Measurements from ENCODE around the gene KIF1B. TPM values are rescaled to one million over a fixed set of nuclear protein-coding genes. Genes with fewer than 3 reads are reported as not detected.

The KIF1B gene
- total RNA-seq, 1 experiment from 2014 or later = 69.5 TPM

DNA sequence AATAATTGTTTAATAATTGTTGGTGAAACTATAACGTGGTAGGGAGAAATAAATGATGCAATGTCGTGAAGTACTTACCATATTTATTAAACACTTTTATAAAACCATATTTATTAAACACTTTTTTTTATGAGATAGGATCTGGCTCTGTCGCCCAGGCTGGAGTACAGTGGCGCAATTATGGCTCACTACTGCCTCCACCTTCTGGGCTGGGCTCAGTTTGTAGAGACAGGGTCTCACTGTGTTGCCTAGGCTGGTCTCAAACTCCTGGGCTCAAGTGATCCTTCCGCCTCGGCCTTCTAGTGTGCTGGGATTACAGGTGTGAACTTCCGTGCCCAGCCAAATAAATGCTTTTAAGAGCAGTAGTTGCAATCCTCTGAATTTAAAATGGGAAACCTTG lies 112.5 kb downstream of the KIF1B start:
- DNase-seq (ENCODE audit: low spot score) = no peak
- CTCF ChIA-PET = no interaction called here
- BruUV-seq (replicated peaks) = no TSS peak
- POLR2A ChIA-PET (ENCODE audit: low non-redundant PET) = no interaction called here
- intact Hi-C loops (cut with micrococcal nuclease; ENCODE audit: unreplicated experiment) = no loop called here
- Histone ChIP-seq H3K9me3 (ENCODE audit: low read depth, low read length, poor library complexity, severe bottlenecking) (no peaks in the 10 kb centered on the region), H3K36me3 (ENCODE audit: insufficient read depth, low read length, poor library complexity, severe bottlenecking) (peaks cover 41% of the 10 kb centered on the region), H3K4me3 (ENCODE audit: low read depth, low read length, poor library complexity, severe bottlenecking) (no peak overlapping the region), H3K27me3 (replicated peaks; ENCODE audit: insufficient read depth, low read depth, low read length, poor library complexity) (no peaks in the 10 kb centered on the region), H3K4me1 (ENCODE audit: insufficient read depth, low read length, poor library complexity, severe bottlenecking) (peaks cover 3% of the 10 kb centered on the region), H3K27ac (ENCODE audit: low read depth, low read length, poor library complexity, severe bottlenecking) (no peak overlapping the region)
- TF ChIP-seq, protein P1, sequence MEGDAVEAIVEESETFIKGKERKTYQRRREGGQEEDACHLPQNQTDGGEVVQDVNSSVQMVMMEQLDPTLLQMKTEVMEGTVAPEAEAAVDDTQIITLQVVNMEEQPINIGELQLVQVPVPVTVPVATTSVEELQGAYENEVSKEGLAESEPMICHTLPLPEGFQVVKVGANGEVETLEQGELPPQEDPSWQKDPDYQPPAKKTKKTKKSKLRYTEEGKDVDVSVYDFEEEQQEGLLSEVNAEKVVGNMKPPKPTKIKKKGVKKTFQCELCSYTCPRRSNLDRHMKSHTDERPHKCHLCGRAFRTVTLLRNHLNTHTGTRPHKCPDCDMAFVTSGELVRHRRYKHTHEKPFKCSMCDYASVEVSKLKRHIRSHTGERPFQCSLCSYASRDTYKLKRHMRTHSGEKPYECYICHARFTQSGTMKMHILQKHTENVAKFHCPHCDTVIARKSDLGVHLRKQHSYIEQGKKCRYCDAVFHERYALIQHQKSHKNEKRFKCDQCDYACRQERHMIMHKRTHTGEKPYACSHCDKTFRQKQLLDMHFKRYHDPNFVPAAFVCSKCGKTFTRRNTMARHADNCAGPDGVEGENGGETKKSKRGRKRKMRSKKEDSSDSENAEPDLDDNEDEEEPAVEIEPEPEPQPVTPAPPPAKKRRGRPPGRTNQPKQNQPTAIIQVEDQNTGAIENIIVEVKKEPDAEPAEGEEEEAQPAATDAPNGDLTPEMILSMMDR (conservative IDR thresholded peaks at IDR 0.05; ENCODE audit: low read depth, low read length) = no peak
- no peak for TF ChIP-seq EZH2 (IDR thresholded peaks at IDR 0.05; ENCODE audit: borderline replicate concordance, low read depth, low read length, poor library complexity, severe bottlenecking)

DNA sequence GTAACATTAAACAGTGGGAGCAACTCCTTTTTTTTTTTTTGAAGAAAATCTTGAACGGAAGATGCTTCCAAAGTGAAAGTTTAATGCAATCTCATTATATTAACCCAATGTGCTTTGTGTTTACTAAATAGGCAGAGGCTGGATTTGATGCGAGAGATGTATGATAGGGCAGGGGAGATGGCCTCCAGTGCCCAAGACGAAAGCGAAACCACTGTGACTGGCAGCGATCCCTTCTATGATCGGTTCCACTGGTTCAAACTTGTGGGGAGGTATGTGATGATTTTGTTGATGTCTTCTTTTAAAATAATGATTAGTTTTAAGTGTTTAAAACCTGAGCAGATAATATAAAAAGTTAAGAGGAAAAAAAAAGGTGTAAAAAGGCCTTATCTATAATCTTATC lies 114.3 kb downstream of the KIF1B start:
- no TSS peak for BruUV-seq (replicated peaks)
- Histone ChIP-seq H3K36me3 (ENCODE audit: insufficient read depth, low read length, poor library complexity, severe bottlenecking) (peaks cover 41% of the 10 kb centered on the region), H3K4me3 (ENCODE audit: low read depth, low read length, poor library complexity, severe bottlenecking) (no peak overlapping the region), H3K27ac (ENCODE audit: low read depth, low read length, poor library complexity, severe bottlenecking) (no peak overlapping the region), H3K4me1 (ENCODE audit: insufficient read depth, low read length, poor library complexity, severe bottlenecking) (peaks cover 10% of the 10 kb centered on the region), H3K27me3 (replicated peaks; ENCODE audit: insufficient read depth, low read depth, low read length, poor library complexity) (no peaks in the 10 kb centered on the region), H3K9me3 (ENCODE audit: low read depth, low read length, poor library complexity, severe bottlenecking) (no peaks in the 10 kb centered on the region)
- ChIA-PET POLR2A (ENCODE audit: low non-redundant PET) (no interaction called here), CTCF (no interaction called here)
- TF ChIP-seq, protein P1 (conservative IDR thresholded peaks at IDR 0.05; ENCODE audit: low read depth, low read length) = no peak
- TF ChIP-seq EZH2 (IDR thresholded peaks at IDR 0.05; ENCODE audit: borderline replicate concordance, low read depth, low read length, poor library complexity, severe bottlenecking) = no peak
- intact Hi-C loops (cut with micrococcal nuclease; ENCODE audit: unreplicated experiment) = no loop called here
- DNase-seq (ENCODE audit: low spot score) = no peak

DNA sequence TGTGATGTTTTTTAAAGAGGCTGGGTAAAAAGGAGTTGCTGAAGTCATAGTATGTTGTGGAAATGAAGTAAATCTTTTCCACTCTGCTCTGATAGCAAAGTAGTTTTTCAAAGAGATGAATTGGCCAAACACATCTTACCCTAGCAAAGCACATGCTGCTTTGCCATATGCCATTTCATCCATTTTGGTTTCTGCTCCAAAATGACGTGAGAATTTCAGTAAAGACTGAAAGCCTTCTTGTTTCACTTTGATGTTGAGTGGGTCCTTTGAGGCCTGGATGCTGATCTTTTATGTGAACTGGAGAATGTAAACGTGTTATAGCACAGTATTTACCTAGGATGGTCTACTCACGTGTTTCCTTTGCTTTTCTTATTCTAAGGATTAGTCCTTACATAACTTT lies 115.2 kb downstream of the KIF1B start:
- no peak for DNase-seq (ENCODE audit: low spot score)
- no peaks in the 10 kb centered on the region for H3K27me3 ChIP-seq (replicated peaks; ENCODE audit: insufficient read depth, low read depth, low read length, poor library complexity)
- no TSS peak for BruUV-seq (replicated peaks)
- ChIA-PET POLR2A (ENCODE audit: low non-redundant PET) (no interaction called here), CTCF (no interaction called here)
- no peak for TF ChIP-seq EZH2 (IDR thresholded peaks at IDR 0.05; ENCODE audit: borderline replicate concordance, low read depth, low read length, poor library complexity, severe bottlenecking)
- TF ChIP-seq, protein P1 (conservative IDR thresholded peaks at IDR 0.05; ENCODE audit: low read depth, low read length) = no peak
- intact Hi-C loops (cut with micrococcal nuclease; ENCODE audit: unreplicated experiment) = no loop called here
- peaks cover 45% of the 10 kb centered on the region for H3K36me3 ChIP-seq (ENCODE audit: insufficient read depth, low read length, poor library complexity, severe bottlenecking)
- H3K27ac ChIP-seq (ENCODE audit: low read depth, low read length, poor library complexity, severe bottlenecking) = no peak overlapping the region
- H3K9me3 ChIP-seq (ENCODE audit: low read depth, low read length, poor library complexity, severe bottlenecking) = no peaks in the 10 kb centered on the region
- H3K4me1 ChIP-seq (ENCODE audit: insufficient read depth, low read length, poor library complexity, severe bottlenecking) = peaks cover 10% of the 10 kb centered on the region
- H3K4me3 ChIP-seq (ENCODE audit: low read depth, low read length, poor library complexity, severe bottlenecking) = no peak overlapping the region
